Naive thymus-derived CD4-positive, alpha-beta T cell (primary cell): Measurements from ENCODE around the gene CFAP91. TPM values are rescaled to one million over a fixed set of nuclear protein-coding genes. Genes with fewer than 3 reads are reported as not detected.
A peak's percentile ranks its signal among the peaks of the same experiment; 100 is the strongest.
"Not testable (repeated sequence)": the region's sequence is repeated elsewhere in the genome, so short reads cannot be mapped to it uniquely, and the experiment has no call there.

Source experiments
- ATAC-seq: fragments of 150-1000 bp; cut with Tn5 transposase; 2 replicates; pipeline ENCODE4 v1.10.0; 2021; ENCODE audit warnings: mild to moderate bottlenecking, moderate library complexity
- CTCF ChIA-PET: fragments of 350-600 bp; sonication (Branson Sonifier 250); formaldehyde crosslinking; loops from one replicate; lab custom pipeline; 2021; ENCODE audit warnings: antibody characterized with exemption; lab: Charles Lee
- POLR2A ChIA-PET: fragments of 350-600 bp; sonication (Branson Sonifier 250); formaldehyde crosslinking; loops from one replicate; lab custom pipeline; 2021; ENCODE audit warnings: antibody characterized with exemption, inconsistent platforms; lab: Charles Lee
- DNase-seq, 9 donors: peaks; one replicate each; pipeline versions ENCODE4 v3.0.0 to v3.0.0-alpha.2; 2020 to 2022; ENCODE audit warnings: mixed read lengths in 1 of 9
- H3K27ac ChIP-seq: one replicate; pipeline ENCODE4 v1.7.0; 2013; ENCODE audit warnings: mild to moderate bottlenecking, low read depth, low read length, moderate library complexity
- H3K27me3 ChIP-seq, 2 donors: one replicate each; pipeline ENCODE4 v1.7.0; 2013; ENCODE audit warnings: low read length in 2 of 2, mild to moderate bottlenecking in 2 of 2, moderate library complexity in 2 of 2; ENCODE audit not compliant: control insufficient read depth in 2 of 2, insufficient read depth in 2 of 2
- H3K36me3 ChIP-seq, 3 experiments: 1 replicate in 2 of 3; 2 replicates in 1 of 3; pipeline ENCODE4 v1.7.0; 2013; ENCODE audit warnings: low read length in 3 of 3, mild to moderate bottlenecking in 3 of 3, moderate library complexity in 1 of 3; ENCODE audit not compliant: insufficient read depth in 3 of 3, control insufficient read depth in 2 of 3
- H3K4me1 ChIP-seq, 2 donors: one replicate each; pipeline ENCODE4 v1.7.0; 2013; ENCODE audit warnings: low read length in 2 of 2, mild to moderate bottlenecking in 2 of 2, moderate library complexity in 1 of 2; ENCODE audit not compliant: control insufficient read depth in 2 of 2, insufficient read depth in 2 of 2
- H3K4me3 ChIP-seq: 2 replicates; pipeline ENCODE4 v1.7.0; 2013; ENCODE audit warnings: mild to moderate bottlenecking, low read length
- H3K9me3 ChIP-seq, 3 experiments: 1 replicate in 2 of 3; 2 replicates in 1 of 3; pipeline ENCODE4 v1.7.0; 2013; ENCODE audit warnings: low read length in 3 of 3; ENCODE audit not compliant: control insufficient read depth in 2 of 3
- H3K27ac Mint-ChIP-seq, 9 donors: one replicate each; pipeline ENCODE4 v1.8.0; 2020 to 2022; ENCODE audit warnings: mixed read lengths in 9 of 9, mild to moderate bottlenecking in 8 of 9, moderate library complexity in 5 of 9, inconsistent platforms in 2 of 9
- H3K27me3 Mint-ChIP-seq, 5 donors: one replicate each; pipeline ENCODE4 v1.8.0; 2021 to 2022; ENCODE audit warnings: mixed read lengths in 5 of 5, mild to moderate bottlenecking in 1 of 5
- H3K36me3 Mint-ChIP-seq, 5 donors: one replicate each; pipeline ENCODE4 v1.8.0; 2020 to 2022; ENCODE audit warnings: mixed read lengths in 5 of 5, mild to moderate bottlenecking in 3 of 5, inconsistent platforms in 1 of 5
- H3K4me1 Mint-ChIP-seq, 7 donors: one replicate each; pipeline ENCODE4 v1.8.0; 2020 to 2022; ENCODE audit warnings: mixed read lengths in 7 of 7, mild to moderate bottlenecking in 3 of 7, inconsistent platforms in 1 of 7
- H3K4me3 Mint-ChIP-seq, 10 donors: one replicate each; pipeline ENCODE4 v1.8.0; 2020 to 2022; ENCODE audit warnings: mild to moderate bottlenecking in 10 of 10, mixed read lengths in 10 of 10, moderate library complexity in 6 of 10, inconsistent platforms in 2 of 10
- H3K9me3 Mint-ChIP-seq, 11 donors: one replicate each; pipeline ENCODE4 v1.8.0; 2020 to 2022; ENCODE audit warnings: mixed read lengths in 11 of 11, mild to moderate bottlenecking in 4 of 11, inconsistent platforms in 1 of 11, moderate library complexity in 1 of 11
- intact Hi-C, 2 donors: fragments of 100-400 bp; cut with micrococcal nuclease; formaldehyde crosslinking; loops; one replicate each; pipeline ENCODE4 v1.15.1; 2023
- polyA plus RNA-seq, 2 donors: library from polyadenylated mRNA; unstranded; fragments of 300-500 nt; fragmentation: Illumina TruSeq; gene quantifications; one replicate each; pipeline ENCODE4 v1.2.3, GENCODE V29; 2021
- total RNA-seq, 6 experiments: library from RNA in 5 of 6; stranded (reverse) in 5 of 6; gene quantifications; 1 replicate in 5 of 6; 2 replicates in 1 of 6; pipeline ENCODE4 v1.2.3 and lab custom pipeline; 2021 to 2026

CFAP91 gene
- total and polyA plus RNA-seq, 7 experiments from 2014 or later, result 0.13 to 0.32 (median 0.17) TPM; not detected in 4

GRCh38 chr3:119676020-119676419 lies 26.8 kb upstream of the CFAP91 start:
- intact Hi-C loops, result loop anchor here (2.0 to 10.0 kb wide), 7 partner anchors 75 to 919 kb away; partner anchors contain the start of genes ADPRH (in 1 of the 2), B4GALT4 (in 1 of the 2) and NDUFB4 (in 1 of the 2)
- Mint-ChIP-seq H3K36me3 (peaks cover 0 to 31% (median 8%) of the 10 kb centered on the region in 5 donors), H3K27ac (peak overlapping the region; percentile 92 to 97 (median 96)), H3K4me3 (peak overlapping the region; percentile 78 to 98 (median 90)), H3K27me3 (peaks cover 0 to 3% (median 0%) of the 10 kb centered on the region in 5 donors), H3K9me3 (peaks cover 0 to 4% (median 0%) of the 10 kb centered on the region in 11 donors), H3K4me1 (peaks cover 19 to 54% (median 43%) of the 10 kb centered on the region in 7 donors)
- H3K4me1 ChIP-seq, result peaks cover 14 to 16% of the 10 kb centered on the region in 2 donors
- H3K9me3 ChIP-seq, result no peaks in the 10 kb centered on the region
- peaks cover 0 to 24% (median 10%) of the 10 kb centered on the region in 3 experiments for H3K36me3 ChIP-seq
- ChIA-PET CTCF (no interaction called here), POLR2A (interaction anchor here (0.7 to 1.7 kb wide), 4 partner anchors 10 to 673 kb away, joined by 3 to 7 read pairs (median 4); partner anchors contain the start of genes LRRC58 and TMEM39A)
- H3K4me3 ChIP-seq, result peak overlapping the region; percentile 62
- DNase-seq (no peak), ATAC-seq (no peak)
- H3K27ac ChIP-seq, result peak overlapping the region; percentile 72
- no peaks in the 10 kb centered on the region for H3K27me3 ChIP-seq

GRCh38 chr3:119676771-119677640 lies 25.8 kb upstream of the CFAP91 start, which contains the start of gene COX17:
COX17 (minus strand) TSS chr3:119677406; CDS start chr3:119677310, 96 bp downstream.
- peaks cover 0 to 24% (median 8%) of the 10 kb centered on the region in 5 donors for H3K36me3 Mint-ChIP-seq
- H3K4me1 Mint-ChIP-seq, result peaks cover 19 to 46% (median 41%) of the 10 kb centered on the region in 7 donors
- H3K27me3 ChIP-seq, result no peaks in the 10 kb centered on the region
- H3K27me3 Mint-ChIP-seq, result peaks cover 0 to 3% (median 0%) of the 10 kb centered on the region in 5 donors
- peak within 1 kb of the TSS; percentile 78 to 98 (median 90) for H3K4me3 Mint-ChIP-seq
- intact Hi-C loops, result loop anchor here (1.0 to 10.0 kb wide), 22 partner anchors 23 to 1869 kb away; partner anchors contain the start of genes B4GALT4 (in 2 of the 2), POGLUT1 (in 2 of the 2), TIMMDC1 (in 2 of the 2) and TMEM39A (in 2 of the 2)
- peak within 1 kb of the TSS; percentile 62 for H3K4me3 ChIP-seq
- peak within 1 kb of the TSS; percentile 94 to 99 (median 96) for H3K27ac Mint-ChIP-seq
- ATAC-seq (peak; percentile 91), DNase-seq (peak; percentile 87 to 98 (median 96))
- H3K9me3 Mint-ChIP-seq, result peaks cover 0 to 4% (median 0%) of the 10 kb centered on the region in 11 donors
- no peaks in the 10 kb centered on the region for H3K9me3 ChIP-seq
- H3K27ac ChIP-seq, result peak within 1 kb of the TSS; percentile 72
- ChIA-PET POLR2A (interaction anchor here (0.7 to 1.7 kb wide), 6 partner anchors 11 to 672 kb away, joined by 3 to 7 read pairs (median 4); partner anchors contain the start of genes LRRC58 and TMEM39A), CTCF (interaction anchor here (0.6 kb wide), 1 partner anchor 665 kb away, joined by 3 read pairs; no protein-coding TSS in a partner anchor)
- H3K4me1 ChIP-seq, result peaks cover 14 to 16% of the 10 kb centered on the region in 2 donors
- H3K36me3 ChIP-seq, result peaks cover 0 to 24% (median 10%) of the 10 kb centered on the region in 3 experiments

- H3K4me3 Mint-ChIP-seq, result peak overlapping the region; percentile 78 to 98 (median 90)
- ChIA-PET CTCF (interaction anchor here (0.6 kb wide), 1 partner anchor 665 kb away, joined by 3 read pairs; no protein-coding TSS in a partner anchor), POLR2A (interaction anchor here (0.6 to 1.7 kb wide), 4 partner anchors 13 to 671 kb away, joined by 3 to 7 read pairs (median 3); partner anchors contain the start of gene LRRC58)
- peaks cover 0 to 3% (median 0%) of the 10 kb centered on the region in 5 donors for H3K27me3 Mint-ChIP-seq
- Histone ChIP-seq H3K9me3 (no peaks in the 10 kb centered on the region), H3K27ac (peak overlapping the region; percentile 72), H3K4me3 (peak overlapping the region; percentile 62), H3K36me3 (peaks cover 0 to 24% (median 10%) of the 10 kb centered on the region in 3 experiments), H3K27me3 (no peaks in the 10 kb centered on the region), H3K4me1 (peaks cover 14 to 16% of the 10 kb centered on the region in 2 donors)
- peaks cover 0 to 4% (median 0%) of the 10 kb centered on the region in 11 donors for H3K9me3 Mint-ChIP-seq
- peak overlapping the region; percentile 94 to 99 (median 96) for H3K27ac Mint-ChIP-seq
- intact Hi-C loops, result loop anchor here (1.0 to 10.0 kb wide), 22 partner anchors 23 to 1869 kb away; partner anchors contain the start of genes B4GALT4 (in 2 of the 2), POGLUT1 (in 2 of the 2), TIMMDC1 (in 2 of the 2) and TMEM39A (in 2 of the 2)
- ATAC-seq (no peak), DNase-seq (no peak)
- H3K36me3 Mint-ChIP-seq, result peaks cover 0 to 20% (median 8%) of the 10 kb centered on the region in 5 donors
- H3K4me1 Mint-ChIP-seq, result peaks cover 19 to 40% (median 37%) of the 10 kb centered on the region in 7 donors
Observed at GRCh38 chr3:119677641-119677934, 25.2 kb upstream of the CFAP91 start.

DNA sequence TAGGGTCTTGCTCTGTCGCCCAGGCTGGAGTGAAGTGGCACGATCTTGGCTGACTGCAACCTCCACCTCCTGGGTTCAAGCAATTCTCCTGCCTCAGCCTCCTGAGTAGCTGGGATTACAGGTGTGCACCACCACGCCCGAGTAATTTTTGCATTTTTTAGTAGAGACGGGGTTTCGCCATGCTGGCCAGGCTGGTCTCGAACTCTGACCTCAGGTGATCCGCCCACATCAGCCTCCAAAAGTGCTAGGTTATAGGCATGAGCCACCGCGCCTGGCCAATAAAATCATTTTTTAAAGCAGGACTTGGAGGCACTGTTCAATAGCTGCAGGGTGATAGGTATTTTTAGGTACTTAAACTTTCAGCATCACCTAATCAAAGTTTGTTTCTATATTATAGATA lies 24.6 kb upstream of the CFAP91 start:
- H3K9me3 Mint-ChIP-seq, H3K27me3 ChIP-seq, H3K9me3 ChIP-seq, ATAC-seq, H3K4me3 ChIP-seq, CTCF ChIA-PET, H3K27ac ChIP-seq, H3K27me3 Mint-ChIP-seq, DNase-seq: not testable (repeated sequence)
- Mint-ChIP-seq H3K4me1 (peaks cover 19 to 34% (median 33%) of the 10 kb centered on the region in 7 donors), H3K4me3 (peak overlapping the region in 4 of 10 donors; percentile 14 to 84 (median 64)), H3K36me3 (peaks cover 0 to 17% (median 8%) of the 10 kb centered on the region in 5 donors), H3K27ac (peak overlapping the region in 3 of 9 donors; percentile 94 to 96 (median 96))
- POLR2A ChIA-PET, result interaction anchor here (0.6 kb wide), 1 partner anchor 179 kb away, joined by 3 read pairs; no protein-coding TSS in a partner anchor
- H3K36me3 ChIP-seq, result peaks cover 0 to 17% (median 6%) of the 10 kb centered on the region in 3 experiments
- intact Hi-C loops, result loop anchor here (5.0 to 10.0 kb wide), 4 partner anchors 101 to 917 kb away; partner anchors contain the start of genes ADPRH (in 1 of the 2) and NDUFB4 (in 1 of the 2)
- H3K4me1 ChIP-seq, result peaks cover 14 to 16% of the 10 kb centered on the region in 2 donors

DNA sequence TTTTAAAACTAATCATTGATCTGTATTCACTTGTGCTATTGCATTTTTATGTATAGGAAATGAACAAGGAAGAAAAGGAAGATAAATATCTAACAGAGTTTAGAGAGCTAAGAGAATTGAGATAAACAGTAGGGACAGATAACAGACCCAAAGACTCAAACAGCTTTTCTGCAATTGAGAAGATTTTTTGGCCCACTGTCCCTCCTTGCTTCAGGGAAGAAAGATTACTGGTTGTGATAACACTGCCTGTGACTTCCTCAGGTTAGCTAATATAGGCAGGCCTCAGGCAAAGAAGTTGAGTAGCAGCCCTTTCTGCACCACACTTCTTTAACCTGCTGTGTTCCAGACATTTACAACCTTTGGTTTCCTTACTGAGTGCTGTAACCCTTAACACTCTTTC lies 22.9 kb upstream of the CFAP91 start:
- no peak for DNase-seq
- POLR2A ChIA-PET, result interaction anchor here (1.1 kb wide), 1 partner anchor 22 kb away, joined by 3 read pairs; no protein-coding TSS in a partner anchor
- no peak for ATAC-seq
- no peak overlapping the region for H3K4me3 ChIP-seq
- no peak overlapping the region for H3K27ac Mint-ChIP-seq
- intact Hi-C loops, result loop anchor here (5.0 to 10.0 kb wide), 5 partner anchors 103 to 915 kb away; partner anchors contain the start of genes ADPRH (in 1 of the 2) and NDUFB4 (in 1 of the 2)
- H3K36me3 Mint-ChIP-seq, result peaks cover 0 to 12% (median 3%) of the 10 kb centered on the region in 5 donors
- no peaks in the 10 kb centered on the region for H3K9me3 ChIP-seq
- H3K4me1 ChIP-seq, result peaks cover 14 to 16% of the 10 kb centered on the region in 2 donors
- H3K27me3 Mint-ChIP-seq, result peaks cover 0 to 3% (median 0%) of the 10 kb centered on the region in 5 donors
- CTCF ChIA-PET, result interaction anchor here (0.5 kb wide), 1 partner anchor 154 kb away, joined by 3 read pairs; no protein-coding TSS in a partner anchor
- peaks cover 0 to 4% (median 0%) of the 10 kb centered on the region in 11 donors for H3K9me3 Mint-ChIP-seq
- H3K36me3 ChIP-seq, result peaks cover 0 to 2% (median 0%) of the 10 kb centered on the region in 3 experiments
- H3K4me1 Mint-ChIP-seq, result peaks cover 18 to 30% (median 27%) of the 10 kb centered on the region in 7 donors
- H3K27me3 ChIP-seq, result no peaks in the 10 kb centered on the region
- H3K4me3 Mint-ChIP-seq, result no peak overlapping the region
- no peak overlapping the region for H3K27ac ChIP-seq
